Effector memory CD8-positive, alpha-beta T cell (primary cell): ENCODE results near the gene PLCB1.
A peak's percentile ranks its signal among the peaks of the same experiment; 100 is the strongest.

Experiments used
- ATAC-seq: fragments of 150-1000 bp; cut with Tn5 transposase; replicated peaks from 2 replicates; pipeline ENCODE4 v1.10.0; 2021; ENCODE audit warnings: mild to moderate bottlenecking, moderate library complexity
- DNase-seq, 3 experiments: peaks; one replicate each; pipeline ENCODE4 v3.0.0; 2021
- H3K27ac Mint-ChIP-seq, 2 donors: one replicate each; pipeline ENCODE4 v1.8.0; 2022; ENCODE audit warnings: mild to moderate bottlenecking in 2 of 2, mixed read lengths in 2 of 2, moderate library complexity in 2 of 2
- H3K27me3 Mint-ChIP-seq, 2 donors: one replicate each; pipeline ENCODE4 v1.8.0; 2022; ENCODE audit warnings: mixed read lengths in 2 of 2
- H3K36me3 Mint-ChIP-seq: one replicate; pipeline ENCODE4 v1.8.0; 2022; ENCODE audit warnings: mild to moderate bottlenecking, moderate library complexity, mixed read lengths; ENCODE audit not compliant: insufficient read depth
- H3K4me1 Mint-ChIP-seq, 2 donors: one replicate each; pipeline ENCODE4 v1.8.0; 2022; ENCODE audit warnings: low read depth in 2 of 2, mixed read lengths in 2 of 2
- H3K4me3 Mint-ChIP-seq, 2 donors: one replicate each; pipeline ENCODE4 v1.8.0; 2022; ENCODE audit warnings: mild to moderate bottlenecking in 2 of 2, mixed read lengths in 2 of 2, moderate library complexity in 2 of 2
- H3K9me3 Mint-ChIP-seq, 2 donors: one replicate each; pipeline ENCODE4 v1.8.0; 2022; ENCODE audit warnings: mixed read lengths in 2 of 2

The PLCB1 gene

GRCh38 chr20:8658103-8658502, 526.0 kb downstream of the PLCB1 start:
- ATAC-seq: no peak
- H3K27me3 Mint-ChIP-seq: no peaks in the 10 kb centered on the region
- H3K4me3 Mint-ChIP-seq: no peak overlapping the region

GRCh38 chr20:8661229-8661952, 529.3 kb downstream of the PLCB1 start:
- Mint-ChIP-seq H3K4me3 (no peak overlapping the region), H3K27ac (no peak overlapping the region)
- ATAC-seq: no peak

More at GRCh38 chr20:8658103-8658502, 526.0 kb downstream of the PLCB1 start:
- no peak overlapping the region for H3K27ac Mint-ChIP-seq
- H3K9me3 Mint-ChIP-seq: no peaks in the 10 kb centered on the region
- DNase-seq: no peak
- peaks cover 18% of the 10 kb centered on the region for H3K36me3 Mint-ChIP-seq
- no peaks in the 10 kb centered on the region for H3K4me1 Mint-ChIP-seq

GRCh38 chr20:8662433-8662954, 530.4 kb downstream of the PLCB1 start:
- no peak overlapping the region for H3K27ac Mint-ChIP-seq
- no peaks in the 10 kb centered on the region for H3K4me1 Mint-ChIP-seq
- peaks cover 18% of the 10 kb centered on the region for H3K36me3 Mint-ChIP-seq
- DNase-seq (no peak), ATAC-seq (no peak)
- no peaks in the 10 kb centered on the region for H3K9me3 Mint-ChIP-seq
- H3K27me3 Mint-ChIP-seq: no peaks in the 10 kb centered on the region
- H3K4me3 Mint-ChIP-seq: no peak overlapping the region

More at GRCh38 chr20:8661229-8661952, 529.3 kb downstream of the PLCB1 start:
- Mint-ChIP-seq H3K9me3 (no peaks in the 10 kb centered on the region), H3K27me3 (no peaks in the 10 kb centered on the region), H3K4me1 (no peaks in the 10 kb centered on the region), H3K36me3 (peaks cover 18% of the 10 kb centered on the region)
- DNase-seq: no peak

GRCh38 chr20:8663424-8663823, 531.4 kb downstream of the PLCB1 start:
- Mint-ChIP-seq H3K4me1 (no peaks in the 10 kb centered on the region), H3K4me3 (no peak overlapping the region), H3K27me3 (no peaks in the 10 kb centered on the region), H3K36me3 (peaks cover 18% of the 10 kb centered on the region), H3K27ac (no peak overlapping the region), H3K9me3 (no peaks in the 10 kb centered on the region)
- DNase-seq (no peak), ATAC-seq (no peak)

GRCh38 chr20:8664778-8665177, 532.7 kb downstream of the PLCB1 start:
- Mint-ChIP-seq H3K36me3 (peaks cover 11% of the 10 kb centered on the region), H3K4me1 (peaks cover 4 to 10% of the 10 kb centered on the region in 2 donors), H3K27me3 (no peaks in the 10 kb centered on the region), H3K27ac (no peak overlapping the region), H3K9me3 (no peaks in the 10 kb centered on the region), H3K4me3 (no peak overlapping the region)
- DNase-seq: no peak
- no peak for ATAC-seq

GRCh38 chr20:8667306-8667705, 535.2 kb downstream of the PLCB1 start:
- H3K4me3 Mint-ChIP-seq: no peak overlapping the region
- DNase-seq (no peak), ATAC-seq (no peak)
- H3K9me3 Mint-ChIP-seq: no peaks in the 10 kb centered on the region
- no peaks in the 10 kb centered on the region for H3K36me3 Mint-ChIP-seq
- no peaks in the 10 kb centered on the region for H3K27me3 Mint-ChIP-seq
- H3K27ac Mint-ChIP-seq: no peak overlapping the region
- peaks cover 11 to 16% of the 10 kb centered on the region in 2 donors for H3K4me1 Mint-ChIP-seq

- Mint-ChIP-seq H3K27ac (peak overlapping the region in 1 of 2 donors; percentile 28), H3K4me3 (no peak overlapping the region), H3K4me1 (peaks cover 13 to 16% of the 10 kb centered on the region in 2 donors), H3K36me3 (no peaks in the 10 kb centered on the region), H3K9me3 (no peaks in the 10 kb centered on the region), H3K27me3 (no peaks in the 10 kb centered on the region)
- DNase-seq: no peak
- no peak for ATAC-seq
These were observed 538.3 kb downstream of the PLCB1 start for GRCh38 chr20:8670207-8670892.

- ATAC-seq (no peak), DNase-seq (no peak)
- no peaks in the 10 kb centered on the region for H3K9me3 Mint-ChIP-seq
- peaks cover 13 to 16% of the 10 kb centered on the region in 2 donors for H3K4me1 Mint-ChIP-seq
- no peak overlapping the region for H3K4me3 Mint-ChIP-seq
- no peaks in the 10 kb centered on the region for H3K27me3 Mint-ChIP-seq
- H3K27ac Mint-ChIP-seq: no peak overlapping the region
- H3K36me3 Mint-ChIP-seq: no peaks in the 10 kb centered on the region
These were observed 538.8 kb downstream of the PLCB1 start for GRCh38 chr20:8670893-8671215.

- Mint-ChIP-seq H3K27ac (no peak overlapping the region), H3K36me3 (no peaks in the 10 kb centered on the region), H3K27me3 (no peaks in the 10 kb centered on the region), H3K4me1 (peaks cover 13 to 16% of the 10 kb centered on the region in 2 donors), H3K4me3 (no peak overlapping the region), H3K9me3 (no peaks in the 10 kb centered on the region)
- ATAC-seq: no peak
- DNase-seq: no peak
These were observed 539.4 kb downstream of the PLCB1 start for GRCh38 chr20:8671370-8671961.

- no peak overlapping the region for H3K27ac Mint-ChIP-seq
These were observed 541.0 kb downstream of the PLCB1 start for GRCh38 chr20:8673116-8673515.

GRCh38 chr20:8675896-8676295, 543.8 kb downstream of the PLCB1 start:
- H3K36me3 Mint-ChIP-seq: peaks cover 4% of the 10 kb centered on the region

More at GRCh38 chr20:8673116-8673515, 541.0 kb downstream of the PLCB1 start:
- no peak for ATAC-seq
- Mint-ChIP-seq H3K9me3 (no peaks in the 10 kb centered on the region), H3K27me3 (no peaks in the 10 kb centered on the region), H3K4me1 (peaks cover 13 to 16% of the 10 kb centered on the region in 2 donors), H3K4me3 (no peak overlapping the region), H3K36me3 (peaks cover 4% of the 10 kb centered on the region)
- DNase-seq: no peak

GRCh38 chr20:8678098-8678776, 546.2 kb downstream of the PLCB1 start:
- H3K36me3 Mint-ChIP-seq: peaks cover 4% of the 10 kb centered on the region
- no peaks in the 10 kb centered on the region for H3K9me3 Mint-ChIP-seq
- H3K27ac Mint-ChIP-seq: no peak overlapping the region
- no peak for DNase-seq
- H3K4me1 Mint-ChIP-seq: no peaks in the 10 kb centered on the region
- no peak for ATAC-seq
- no peaks in the 10 kb centered on the region for H3K27me3 Mint-ChIP-seq
- no peak overlapping the region for H3K4me3 Mint-ChIP-seq

More at GRCh38 chr20:8675896-8676295, 543.8 kb downstream of the PLCB1 start:
- H3K4me1 Mint-ChIP-seq: peaks cover 0 to 3% of the 10 kb centered on the region in 2 donors
- H3K27ac Mint-ChIP-seq: no peak overlapping the region
- H3K4me3 Mint-ChIP-seq: no peak overlapping the region
- no peaks in the 10 kb centered on the region for H3K27me3 Mint-ChIP-seq
- ATAC-seq: no peak
- no peak for DNase-seq
- no peaks in the 10 kb centered on the region for H3K9me3 Mint-ChIP-seq

- H3K27me3 Mint-ChIP-seq: no peaks in the 10 kb centered on the region
- no peaks in the 10 kb centered on the region for H3K9me3 Mint-ChIP-seq
- DNase-seq (no peak), ATAC-seq (no peak)
- H3K4me1 Mint-ChIP-seq: peaks cover 0 to 1% of the 10 kb centered on the region in 2 donors
- no peak overlapping the region for H3K4me3 Mint-ChIP-seq
- H3K27ac Mint-ChIP-seq: no peak overlapping the region
- peaks cover 12% of the 10 kb centered on the region for H3K36me3 Mint-ChIP-seq
These were observed 557.3 kb downstream of the PLCB1 start for GRCh38 chr20:8689337-8689736.
